ENCODE measurements around the gene DEDD. TPM values are rescaled to one million over a fixed set of nuclear protein-coding genes. Genes with fewer than 3 reads are reported as not detected.
A peak's percentile ranks its signal among the peaks of the same experiment; 100 is the strongest.

Gene DEDD
- total and polyA plus RNA-seq, 2 of the 13 experiments (the other 11 are each of a cell fraction or from before 2014, with no cell fraction given) = 12.6 to 27.8 TPM

DNA sequence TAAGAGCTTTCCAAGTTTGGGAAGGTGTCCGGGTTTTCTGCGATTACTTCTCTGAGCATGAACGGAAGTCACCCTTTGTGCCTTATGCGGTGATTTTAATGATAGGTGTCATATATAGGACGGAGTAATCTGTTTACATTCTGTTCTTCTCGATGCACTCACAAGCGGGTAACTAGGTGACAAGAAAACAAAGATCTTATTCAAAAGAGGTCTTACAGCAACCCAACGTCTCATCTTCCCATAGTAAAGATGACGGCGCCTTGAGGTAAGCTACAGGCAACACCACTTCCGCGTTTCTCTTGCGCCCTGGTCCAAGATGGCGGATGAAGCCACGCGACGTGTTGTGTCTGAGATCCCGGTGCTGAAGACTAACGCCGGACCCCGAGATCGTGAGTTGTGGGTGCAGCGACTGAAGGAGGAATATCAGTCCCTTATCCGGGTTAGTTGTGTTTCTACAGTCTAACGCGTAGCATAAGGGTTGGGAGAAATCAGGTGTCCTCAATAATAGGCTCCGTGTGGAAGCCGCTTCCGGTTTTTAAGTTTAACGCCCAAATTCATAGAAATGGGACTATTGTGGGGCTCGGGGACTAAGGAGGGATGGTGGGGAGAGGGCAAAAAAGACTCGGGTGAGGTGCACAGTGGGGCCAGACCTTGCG lies 21.3 kb upstream of the DEDD start, which contains the start of gene UFC1 (continued):
- TF ChIP-seq EZH2 (conservative IDR thresholded peaks at IDR 0.05; ENCODE audit: low read depth, low read length) (no peak), ZZZ3 (CRISPR knock-in tag; IDR thresholded peaks at IDR 0.05; ENCODE audit: borderline replicate concordance) (no peak), ZNF747 (CRISPR knock-in tag; IDR thresholded peaks at IDR 0.05; ENCODE audit: borderline replicate concordance) (peak; percentile 48; the same call in 1 of the 2 replicates), ZNF382 (CRISPR knock-in tag; IDR thresholded peaks at IDR 0.05; ENCODE audit: borderline replicate concordance) (no peak), MAZ (IDR thresholded peaks at IDR 0.05; ENCODE audit: borderline replicate concordance, low read depth, low read length) (no peak), MAZ (CRISPR knock-in tag; IDR thresholded peaks at IDR 0.05; ENCODE audit: low read depth) (peak; percentile 33), NCOA5 (CRISPR knock-in tag; IDR thresholded peaks at IDR 0.05) (no peak), ZSCAN31 (CRISPR knock-in tag; IDR thresholded peaks at IDR 0.05; ENCODE audit: low read depth) (no peak; the same call in 1 of the 2 replicates), DR1 (CRISPR knock-in tag; IDR thresholded peaks at IDR 0.05) (no peak), CEBPG (CRISPR knock-in tag; IDR thresholded peaks at IDR 0.05) (no peak; the same call in 1 of the 2 replicates), MTF1 (CRISPR knock-in tag; IDR thresholded peaks at IDR 0.05) (no peak), ZC3H13 (CRISPR knock-in tag; IDR thresholded peaks at IDR 0.05) (0 out of 2 replicates have a peak, but pooled peaks have one; percentile 48), SCMH1 (CRISPR knock-in tag; IDR thresholded peaks at IDR 0.05; ENCODE audit: borderline replicate concordance) (no peak), RFX3 (CRISPR knock-in tag; IDR thresholded peaks at IDR 0.05) (no peak), TSC22D2 (CRISPR knock-in tag; IDR thresholded peaks at IDR 0.05; ENCODE audit: borderline replicate concordance) (no peak), TCF7L2 (IDR thresholded peaks at IDR 0.05; ENCODE audit: low read depth, low read length) (no peak), ZNF282 (IDR thresholded peaks at IDR 0.05; ENCODE audit: partially characterized antibody) (no peak)
- TF ChIP-seq, protein P1, sequence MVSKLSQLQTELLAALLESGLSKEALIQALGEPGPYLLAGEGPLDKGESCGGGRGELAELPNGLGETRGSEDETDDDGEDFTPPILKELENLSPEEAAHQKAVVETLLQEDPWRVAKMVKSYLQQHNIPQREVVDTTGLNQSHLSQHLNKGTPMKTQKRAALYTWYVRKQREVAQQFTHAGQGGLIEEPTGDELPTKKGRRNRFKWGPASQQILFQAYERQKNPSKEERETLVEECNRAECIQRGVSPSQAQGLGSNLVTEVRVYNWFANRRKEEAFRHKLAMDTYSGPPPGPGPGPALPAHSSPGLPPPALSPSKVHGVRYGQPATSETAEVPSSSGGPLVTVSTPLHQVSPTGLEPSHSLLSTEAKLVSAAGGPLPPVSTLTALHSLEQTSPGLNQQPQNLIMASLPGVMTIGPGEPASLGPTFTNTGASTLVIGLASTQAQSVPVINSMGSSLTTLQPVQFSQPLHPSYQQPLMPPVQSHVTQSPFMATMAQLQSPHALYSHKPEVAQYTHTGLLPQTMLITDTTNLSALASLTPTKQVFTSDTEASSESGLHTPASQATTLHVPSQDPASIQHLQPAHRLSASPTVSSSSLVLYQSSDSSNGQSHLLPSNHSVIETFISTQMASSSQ (IDR thresholded peaks at IDR 0.05; ENCODE audit: low read depth) = 0 out of 2 replicates have a peak, but pooled peaks have one; percentile 29
- TF ChIP-seq, protein P1 (CRISPR knock-in tag; IDR thresholded peaks at IDR 0.05; ENCODE audit: borderline replicate concordance) = no peak
- TF ChIP-seq, protein P2, sequence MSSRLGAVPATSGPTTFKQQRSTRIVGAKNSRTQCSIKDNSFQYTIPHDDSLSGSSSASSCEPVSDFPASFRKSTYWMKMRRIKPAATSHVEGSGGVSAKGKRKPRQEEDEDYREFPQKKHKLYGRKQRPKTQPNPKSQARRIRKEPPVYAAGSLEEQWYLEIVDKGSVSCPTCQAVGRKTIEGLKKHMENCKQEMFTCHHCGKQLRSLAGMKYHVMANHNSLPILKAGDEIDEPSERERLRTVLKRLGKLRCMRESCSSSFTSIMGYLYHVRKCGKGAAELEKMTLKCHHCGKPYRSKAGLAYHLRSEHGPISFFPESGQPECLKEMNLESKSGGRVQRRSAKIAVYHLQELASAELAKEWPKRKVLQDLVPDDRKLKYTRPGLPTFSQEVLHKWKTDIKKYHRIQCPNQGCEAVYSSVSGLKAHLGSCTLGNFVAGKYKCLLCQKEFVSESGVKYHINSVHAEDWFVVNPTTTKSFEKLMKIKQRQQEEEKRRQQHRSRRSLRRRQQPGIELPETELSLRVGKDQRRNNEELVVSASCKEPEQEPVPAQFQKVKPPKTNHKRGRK (CRISPR knock-in tag; IDR thresholded peaks at IDR 0.05) = no peak
- TF ChIP-seq, protein P3, sequence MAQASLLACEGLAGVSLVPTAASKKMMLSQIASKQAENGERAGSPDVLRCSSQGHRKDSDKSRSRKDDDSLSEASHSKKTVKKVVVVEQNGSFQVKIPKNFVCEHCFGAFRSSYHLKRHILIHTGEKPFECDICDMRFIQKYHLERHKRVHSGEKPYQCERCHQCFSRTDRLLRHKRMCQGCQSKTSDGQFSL (CRISPR knock-in tag; IDR thresholded peaks at IDR 0.05) = no peak
- TF ChIP-seq, protein P4, sequence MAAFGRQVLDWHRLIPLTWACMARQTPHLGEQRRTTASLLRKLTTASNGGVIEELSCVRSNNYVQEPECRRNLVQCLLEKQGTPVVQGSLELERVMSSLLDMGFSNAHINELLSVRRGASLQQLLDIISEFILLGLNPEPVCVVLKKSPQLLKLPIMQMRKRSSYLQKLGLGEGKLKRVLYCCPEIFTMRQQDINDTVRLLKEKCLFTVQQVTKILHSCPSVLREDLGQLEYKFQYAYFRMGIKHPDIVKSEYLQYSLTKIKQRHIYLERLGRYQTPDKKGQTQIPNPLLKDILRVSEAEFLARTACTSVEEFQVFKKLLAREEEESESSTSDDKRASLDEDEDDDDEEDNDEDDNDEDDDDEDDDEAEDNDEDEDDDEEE (CRISPR knock-in tag; IDR thresholded peaks at IDR 0.05) = no peak; the same call in 1 of the 2 replicates
- TF ChIP-seq, protein P5, sequence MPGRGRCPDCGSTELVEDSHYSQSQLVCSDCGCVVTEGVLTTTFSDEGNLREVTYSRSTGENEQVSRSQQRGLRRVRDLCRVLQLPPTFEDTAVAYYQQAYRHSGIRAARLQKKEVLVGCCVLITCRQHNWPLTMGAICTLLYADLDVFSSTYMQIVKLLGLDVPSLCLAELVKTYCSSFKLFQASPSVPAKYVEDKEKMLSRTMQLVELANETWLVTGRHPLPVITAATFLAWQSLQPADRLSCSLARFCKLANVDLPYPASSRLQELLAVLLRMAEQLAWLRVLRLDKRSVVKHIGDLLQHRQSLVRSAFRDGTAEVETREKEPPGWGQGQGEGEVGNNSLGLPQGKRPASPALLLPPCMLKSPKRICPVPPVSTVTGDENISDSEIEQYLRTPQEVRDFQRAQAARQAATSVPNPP (CRISPR knock-in tag; IDR thresholded peaks at IDR 0.05) = no peak

Data from HepG2 (cell line).